NOMO-1 (cell line): ENCODE results near the gene RFC3.
"Not testable (repeated sequence)": the region's sequence is repeated elsewhere in the genome, so short reads cannot be mapped to it uniquely, and the experiment has no call there.

Experiments
- DNase-seq, 2 experiments: peaks; one replicate each; lab custom pipeline; 2025; ENCODE audit not compliant: unreplicated experiment in 2 of 2; lab: John Stamatoyannopoulos, UW

The RFC3 gene, protein sequence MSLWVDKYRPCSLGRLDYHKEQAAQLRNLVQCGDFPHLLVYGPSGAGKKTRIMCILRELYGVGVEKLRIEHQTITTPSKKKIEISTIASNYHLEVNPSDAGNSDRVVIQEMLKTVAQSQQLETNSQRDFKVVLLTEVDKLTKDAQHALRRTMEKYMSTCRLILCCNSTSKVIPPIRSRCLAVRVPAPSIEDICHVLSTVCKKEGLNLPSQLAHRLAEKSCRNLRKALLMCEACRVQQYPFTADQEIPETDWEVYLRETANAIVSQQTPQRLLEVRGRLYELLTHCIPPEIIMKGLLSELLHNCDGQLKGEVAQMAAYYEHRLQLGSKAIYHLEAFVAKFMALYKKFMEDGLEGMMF

DNA sequence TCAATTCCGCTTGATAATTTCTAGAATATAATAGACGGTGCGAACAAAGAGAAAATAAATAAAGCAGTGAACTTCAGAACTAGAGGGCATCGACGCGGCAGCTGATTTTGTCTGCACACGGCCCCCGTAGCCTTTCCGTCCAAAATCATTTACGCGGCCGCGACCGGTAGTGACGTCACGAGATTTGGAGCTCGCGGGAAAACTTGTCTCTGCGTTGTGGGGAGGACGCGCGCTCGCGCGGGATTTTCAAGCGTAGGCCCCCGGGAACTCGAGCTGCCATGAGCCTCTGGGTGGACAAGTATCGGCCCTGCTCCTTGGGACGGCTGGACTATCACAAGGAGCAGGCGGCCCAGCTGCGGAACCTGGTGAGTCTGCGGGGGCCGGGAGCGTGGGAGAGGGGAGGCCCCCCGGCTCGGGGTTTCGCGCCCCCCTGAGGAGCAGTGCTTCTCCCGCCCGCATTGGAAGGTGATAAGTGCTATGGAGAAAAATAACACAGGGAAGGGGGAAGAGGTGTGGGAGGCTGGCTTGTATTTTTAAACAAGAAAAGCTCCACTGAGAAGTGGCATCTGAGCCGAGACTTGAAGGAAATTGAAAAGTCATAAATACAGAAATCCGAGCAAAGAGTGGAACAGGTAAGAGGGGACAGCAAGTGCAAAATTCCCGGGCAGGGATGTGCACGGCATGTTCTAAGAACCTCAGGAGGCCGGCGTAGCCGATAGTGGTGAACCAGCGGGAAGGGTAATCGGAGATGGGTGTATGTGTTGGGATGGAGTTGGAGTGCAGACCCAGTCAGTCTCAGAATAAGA is at the start of gene RFC3:
Gene RFC3, plus strand, starts transcription at position 249 of the 806 bp plus-strand sequence. Its CDS starts 30 bp downstream, at position 279.
- peak; percentile 93 to 94 for DNase-seq

DNA sequence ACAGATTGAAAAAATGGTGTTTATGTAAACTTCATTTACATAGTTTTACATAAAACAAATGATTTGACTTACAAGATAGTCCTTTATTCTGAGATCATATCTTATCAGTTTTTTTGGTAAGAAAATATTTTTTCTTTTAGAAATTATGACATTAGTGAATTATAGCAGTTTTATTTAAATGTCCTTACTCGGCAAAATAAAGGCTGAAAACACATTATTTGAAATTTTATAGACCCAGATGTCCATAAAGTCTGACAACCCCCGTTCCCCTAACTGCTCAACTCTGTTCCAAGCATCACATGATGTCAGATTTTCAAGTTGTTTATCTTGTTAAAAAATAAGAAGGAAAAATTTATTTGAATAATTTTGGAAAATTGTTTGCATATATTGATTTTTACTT is 46.7 kb upstream of the RFC3 start:
- no peak for DNase-seq

DNA sequence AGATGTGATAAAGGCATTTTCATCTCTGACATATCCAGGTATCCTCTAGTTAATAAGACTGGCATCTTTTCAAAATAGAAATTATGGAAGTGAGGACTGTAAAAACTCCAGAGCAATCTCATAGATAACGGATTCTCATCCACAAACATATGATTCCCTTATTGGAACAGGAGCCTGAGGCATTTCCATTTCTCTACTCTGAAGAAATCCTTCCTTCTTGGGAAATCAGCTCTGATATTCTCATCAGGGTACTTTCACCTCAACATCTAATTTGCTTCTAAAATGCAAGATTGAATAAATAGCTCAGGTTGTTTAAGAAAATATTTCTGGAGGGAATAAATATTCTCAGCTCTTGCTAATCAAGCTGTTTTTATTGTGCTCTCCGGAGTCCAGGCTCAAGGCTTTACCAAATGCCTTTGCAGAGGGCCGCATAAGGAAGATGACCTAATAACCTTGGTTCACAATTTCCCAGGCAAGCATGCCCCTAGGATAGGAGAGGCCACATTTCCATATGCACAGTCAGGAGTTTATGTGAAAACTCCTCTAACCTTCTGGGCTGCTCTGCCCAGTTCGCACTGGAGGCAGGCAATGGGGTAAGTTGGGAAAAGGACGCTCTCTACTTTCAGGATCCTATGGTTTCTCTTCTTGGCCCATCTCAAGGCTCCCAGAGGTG is 44.0 kb upstream of the RFC3 start:
- no peak for DNase-seq

DNA sequence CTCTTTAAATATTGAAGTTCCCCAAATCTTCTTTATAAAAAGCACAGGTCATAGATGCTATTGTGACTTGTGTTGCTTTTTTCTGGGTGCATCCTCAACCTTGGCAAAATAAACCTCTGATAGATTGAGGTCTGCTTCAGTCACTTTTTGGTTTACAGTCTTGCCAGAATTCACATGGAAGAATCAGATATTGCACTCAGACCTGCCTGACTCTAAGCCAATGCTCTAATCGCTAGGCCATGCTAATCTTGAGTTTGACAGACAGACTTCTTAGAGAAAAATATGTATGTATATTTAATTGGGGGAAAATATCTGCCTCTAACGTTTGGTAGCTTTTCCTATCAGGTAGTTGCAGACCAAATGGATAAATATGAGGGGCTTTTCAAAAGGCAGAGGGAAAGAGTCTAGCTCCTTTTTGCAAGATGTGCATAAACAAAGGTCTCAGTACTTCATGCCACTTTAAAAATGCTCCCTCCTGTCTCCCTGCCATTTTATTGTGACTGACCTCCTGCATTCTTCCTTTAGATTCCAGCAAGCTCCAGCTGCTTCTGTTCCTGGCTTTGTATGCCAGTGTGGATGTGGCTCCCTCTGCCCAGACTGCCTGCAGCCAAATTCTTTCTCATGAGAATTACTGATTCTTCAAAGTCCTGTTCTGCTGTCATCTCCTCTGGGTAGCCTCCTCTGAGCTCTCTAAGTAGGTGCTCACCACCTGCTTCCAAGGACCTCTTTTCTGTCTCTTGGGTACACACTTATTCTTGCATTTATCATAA is 42.4 kb upstream of the RFC3 start:
- no peak for DNase-seq

DNA sequence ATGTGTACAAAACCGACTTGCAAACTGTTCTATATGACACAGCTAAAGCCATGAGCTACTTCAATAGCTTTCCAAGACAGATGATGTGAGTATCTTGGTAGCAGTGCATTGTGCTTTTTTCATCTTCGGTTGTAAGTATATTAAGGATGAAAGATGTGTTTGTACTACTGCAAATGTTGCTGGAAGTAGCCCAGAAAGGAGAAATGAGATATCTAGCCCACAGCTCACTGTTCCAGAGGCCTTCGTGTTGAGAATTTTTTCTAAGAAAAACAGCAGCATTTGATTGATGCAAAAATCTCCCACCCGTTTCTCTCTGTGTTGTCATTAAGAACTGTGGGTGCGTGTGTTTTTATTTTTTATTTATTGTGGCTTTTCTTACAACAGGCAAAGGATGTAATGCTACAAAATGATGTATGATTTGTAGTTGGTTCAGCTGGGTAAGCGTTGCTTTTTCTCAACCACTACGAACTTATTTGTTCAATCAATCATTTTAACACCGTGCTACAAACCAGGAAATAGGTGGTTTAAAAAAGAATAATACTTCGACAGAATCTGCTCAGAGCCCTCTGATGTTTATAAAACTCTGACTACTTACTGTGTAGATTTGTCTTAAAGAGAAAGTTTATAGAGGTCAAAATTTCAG is 41.6 kb upstream of the RFC3 start:
- DNase-seq = no peak

DNA sequence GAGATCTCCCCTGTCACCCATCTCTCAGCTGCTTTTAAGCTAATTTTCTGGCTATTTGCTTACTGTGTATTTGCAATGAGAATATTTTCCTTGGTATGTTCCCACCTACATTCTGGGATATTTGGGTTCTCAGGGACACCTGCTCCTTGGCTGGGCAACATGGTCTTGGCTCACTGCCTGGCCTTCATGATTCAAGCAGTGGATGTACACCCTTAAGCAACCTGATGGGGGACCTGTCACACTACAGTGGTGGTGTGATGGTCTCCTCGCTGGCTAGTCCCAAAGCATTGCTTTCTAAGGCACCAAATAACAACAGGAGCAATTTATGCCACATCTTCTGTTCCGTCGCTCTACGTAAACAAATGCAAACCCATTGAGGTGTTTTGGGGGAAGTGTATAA is 35.3 kb upstream of the RFC3 start:
- DNase-seq = no peak

DNA sequence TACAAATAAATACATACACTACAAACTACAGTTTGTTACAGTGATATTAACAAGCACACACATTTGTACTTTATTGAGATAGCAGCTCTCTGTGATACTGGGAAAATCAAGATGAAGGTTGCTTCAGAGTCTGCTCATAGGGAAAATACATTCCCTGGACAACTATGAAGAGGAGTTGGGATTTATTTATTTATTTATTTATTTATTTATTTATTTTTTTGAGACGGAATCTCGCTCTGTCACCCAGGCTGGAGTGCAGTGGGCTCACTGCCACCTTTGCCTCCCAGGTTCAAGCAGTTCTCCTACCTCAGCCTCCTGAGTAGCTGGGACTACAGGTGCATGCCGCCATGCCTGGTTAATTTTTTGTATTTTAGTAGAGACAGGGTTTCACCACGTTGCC is 34.7 kb upstream of the RFC3 start:
- not testable (repeated sequence) for DNase-seq

DNA sequence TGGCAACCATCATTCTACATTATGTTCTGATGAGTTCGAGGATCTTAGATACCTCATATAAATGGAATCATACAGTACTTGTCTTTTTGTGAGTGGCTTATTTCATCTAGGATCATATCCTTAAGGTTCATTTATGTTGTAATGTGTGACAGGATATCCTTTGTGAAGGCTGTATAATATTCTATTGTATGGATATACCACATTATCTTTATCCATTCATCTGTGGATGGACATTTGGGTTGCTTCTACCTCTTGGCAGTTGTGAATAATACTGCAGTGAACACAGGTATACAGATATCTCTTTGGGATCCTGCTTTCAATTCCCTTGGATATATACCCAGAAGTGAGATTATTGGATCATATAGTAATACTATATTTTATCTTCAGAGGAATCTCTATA is 33.2 kb upstream of the RFC3 start:
- no peak for DNase-seq

DNA sequence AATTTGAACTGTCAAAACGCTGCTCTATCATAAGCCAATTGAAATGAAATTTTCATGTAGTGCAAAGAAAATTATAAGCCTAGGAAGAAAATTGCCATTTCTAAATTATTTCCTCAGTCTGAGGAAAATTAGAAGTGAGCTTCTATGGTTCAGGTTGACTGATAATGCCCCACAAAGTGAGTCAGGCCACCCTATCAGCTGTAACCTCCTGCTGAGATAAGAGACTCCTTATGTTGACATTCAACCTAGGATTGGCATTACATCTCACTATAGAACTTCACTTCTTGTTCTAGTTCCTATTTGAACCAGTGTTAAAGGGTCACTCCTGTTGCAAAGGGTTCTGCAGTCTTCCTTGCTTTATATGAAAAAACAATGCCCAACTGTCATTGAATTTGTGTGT is 32.6 kb upstream of the RFC3 start:
- DNase-seq = no peak

DNA sequence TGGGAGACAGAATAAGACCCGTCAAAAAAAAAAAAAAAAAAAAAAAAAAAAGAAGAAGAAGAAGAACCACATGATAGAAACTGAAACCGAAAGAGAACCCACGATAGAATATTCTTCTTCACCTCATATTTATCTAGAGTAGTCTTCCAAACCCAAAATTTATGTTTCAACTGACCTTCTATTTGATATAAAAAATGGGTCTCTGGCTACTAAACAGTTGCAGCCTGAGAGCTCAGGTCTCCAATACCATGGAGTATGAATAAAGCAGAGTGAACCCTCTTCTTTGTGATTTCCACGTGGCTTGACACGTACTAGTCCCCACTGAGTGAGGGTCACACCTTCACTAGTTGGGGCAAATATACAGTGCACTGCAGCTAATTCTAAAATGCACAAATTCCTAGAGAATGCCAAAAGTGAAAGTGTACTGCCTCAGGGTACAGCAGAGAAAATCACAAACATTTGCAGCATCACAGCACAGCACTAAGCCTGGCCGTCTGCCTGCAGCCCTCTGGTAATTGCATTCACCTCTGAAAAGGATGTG is 30.8 kb upstream of the RFC3 start:
- peak in 1 of 2 experiments; percentile 51 for DNase-seq

DNA sequence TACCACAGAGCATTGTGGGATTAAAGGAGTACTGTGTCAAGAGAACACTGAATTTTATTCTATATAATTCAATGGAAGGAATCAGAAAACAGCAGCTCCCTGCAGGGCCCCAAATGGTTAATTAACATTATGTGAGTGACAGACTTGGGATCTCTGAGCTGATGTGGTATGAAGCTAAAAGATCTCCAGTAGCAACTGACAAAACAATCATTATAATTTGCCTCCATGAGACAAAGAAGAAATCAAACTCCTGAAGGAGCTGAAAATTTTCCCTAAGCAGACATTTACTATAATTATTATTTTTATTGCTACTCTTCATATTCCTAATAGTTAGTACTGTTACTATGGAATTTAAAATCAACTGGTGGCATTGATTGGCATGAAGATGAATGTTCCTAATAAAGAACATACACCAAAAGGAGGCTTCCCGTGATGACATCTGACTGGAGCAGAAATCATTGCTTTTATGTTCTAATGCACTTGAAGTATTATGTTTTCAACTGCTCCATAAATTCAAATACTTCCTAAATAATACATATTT is 28.8 kb upstream of the RFC3 start:
- DNase-seq = no peak

DNA sequence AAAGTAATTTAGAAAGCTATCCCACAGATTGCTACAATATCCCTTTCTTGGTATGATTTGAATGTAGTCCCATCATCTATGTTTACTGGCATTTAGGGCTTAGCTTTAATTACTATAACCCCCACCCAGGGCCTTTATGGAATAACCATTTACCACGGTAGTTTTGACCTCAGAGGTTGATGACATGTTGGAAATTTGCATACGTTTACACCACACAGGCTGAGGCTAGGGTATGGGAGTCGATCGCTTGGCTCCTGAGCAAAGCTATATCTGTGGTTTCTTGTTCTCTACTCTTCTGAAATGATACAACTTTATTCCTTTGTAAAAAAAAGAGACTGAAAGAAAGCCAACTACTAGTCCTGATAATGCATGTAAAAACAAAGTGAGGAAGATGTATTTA is 28.2 kb upstream of the RFC3 start:
- no peak for DNase-seq

DNA sequence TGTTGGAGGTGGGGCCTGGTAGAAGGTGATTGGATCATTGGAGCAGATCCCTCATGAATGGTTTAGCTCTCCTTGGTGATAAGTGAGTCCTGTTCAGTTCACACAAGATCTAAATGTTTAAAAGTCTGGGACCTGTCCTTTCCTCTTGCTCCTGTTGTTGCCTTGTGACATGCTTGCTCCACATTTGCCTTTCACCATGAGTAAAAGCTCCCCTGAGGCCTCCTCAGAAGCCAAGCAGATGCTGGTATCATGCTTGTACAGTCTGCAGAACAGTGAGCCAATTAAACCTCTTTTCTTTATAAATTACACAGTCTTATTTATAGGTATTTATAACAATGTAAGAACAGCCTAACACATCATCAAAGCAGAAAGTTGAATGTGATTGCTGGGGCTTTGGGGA is 24.2 kb upstream of the RFC3 start:
- no peak for DNase-seq

DNA sequence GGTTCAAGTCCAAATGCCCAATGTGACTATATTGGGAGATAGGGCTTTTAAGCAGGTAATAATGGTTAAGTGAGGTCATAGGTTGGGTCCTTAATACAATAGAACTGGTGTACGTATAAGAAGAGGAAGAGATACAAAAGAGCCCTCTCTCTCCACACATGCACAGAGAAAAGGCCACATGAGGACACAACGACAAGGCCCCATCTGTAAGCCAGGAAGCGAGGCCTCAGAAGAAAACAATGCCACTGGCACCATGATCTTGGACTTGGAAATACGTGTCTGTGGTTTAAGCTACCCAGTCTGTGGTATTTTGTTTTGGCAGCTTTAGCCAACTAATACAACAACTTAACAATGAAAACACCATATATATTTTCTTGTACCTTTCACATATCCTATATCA is 23.4 kb upstream of the RFC3 start:
- DNase-seq = peak in 1 of 2 experiments; percentile 19

DNA sequence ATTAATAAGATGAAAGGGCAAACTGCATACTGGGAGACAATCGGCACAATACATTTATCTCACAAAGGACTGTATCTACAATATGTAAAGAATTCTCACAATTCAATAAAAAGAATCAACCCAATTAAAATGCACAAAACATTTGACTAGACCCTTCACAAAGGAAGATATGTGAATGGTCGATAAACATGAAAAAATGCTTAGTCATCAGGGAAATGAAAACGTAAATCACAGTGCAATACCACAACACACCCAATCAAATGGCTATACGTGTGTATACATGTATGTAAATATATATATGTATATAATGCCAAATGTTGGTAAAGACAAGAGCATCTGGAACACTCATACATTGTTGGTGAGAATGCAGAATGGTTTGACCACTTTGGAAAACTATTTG is 21.9 kb upstream of the RFC3 start:
- DNase-seq = no peak

DNA sequence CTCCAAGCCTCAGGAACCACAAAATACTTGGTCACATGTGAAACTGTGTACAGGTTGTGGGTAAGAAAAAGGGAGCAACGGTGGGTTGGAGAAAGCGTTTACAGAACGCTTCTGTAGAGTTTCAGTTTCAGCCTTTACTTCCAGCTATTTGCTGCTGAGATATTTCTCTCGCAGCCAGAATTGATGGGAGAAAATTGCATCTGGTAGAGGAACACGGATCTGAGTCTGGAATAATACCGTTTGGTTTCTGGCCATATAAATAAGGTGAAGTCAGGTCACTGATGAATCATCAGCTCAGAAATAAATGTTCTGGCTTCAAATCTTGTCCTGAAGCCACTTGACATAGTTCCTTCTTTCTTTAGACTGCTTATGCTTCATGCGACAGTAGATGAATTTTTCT is 20.3 kb upstream of the RFC3 start:
- peak in 1 of 2 experiments; percentile 63 for DNase-seq

DNA sequence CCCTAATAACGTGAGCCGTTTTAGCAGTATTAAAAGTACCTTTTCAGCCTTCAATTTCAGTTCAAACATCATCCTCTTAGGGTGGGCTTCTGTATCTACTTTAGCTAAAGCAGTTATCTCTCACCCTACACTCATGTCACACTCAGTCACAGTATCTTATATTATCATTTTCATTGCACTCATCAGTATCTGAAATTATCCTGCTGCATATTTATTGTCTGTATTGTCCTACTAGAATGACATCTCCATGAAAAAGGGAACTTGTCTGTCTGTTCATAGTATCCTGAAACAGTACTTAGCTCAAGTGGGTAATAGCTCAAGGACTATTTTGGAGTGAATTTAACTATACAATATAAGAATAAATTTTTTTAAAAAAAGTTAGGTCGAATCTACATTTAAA is 19.9 kb upstream of the RFC3 start:
- DNase-seq = peak in 1 of 2 experiments; percentile 48

DNA sequence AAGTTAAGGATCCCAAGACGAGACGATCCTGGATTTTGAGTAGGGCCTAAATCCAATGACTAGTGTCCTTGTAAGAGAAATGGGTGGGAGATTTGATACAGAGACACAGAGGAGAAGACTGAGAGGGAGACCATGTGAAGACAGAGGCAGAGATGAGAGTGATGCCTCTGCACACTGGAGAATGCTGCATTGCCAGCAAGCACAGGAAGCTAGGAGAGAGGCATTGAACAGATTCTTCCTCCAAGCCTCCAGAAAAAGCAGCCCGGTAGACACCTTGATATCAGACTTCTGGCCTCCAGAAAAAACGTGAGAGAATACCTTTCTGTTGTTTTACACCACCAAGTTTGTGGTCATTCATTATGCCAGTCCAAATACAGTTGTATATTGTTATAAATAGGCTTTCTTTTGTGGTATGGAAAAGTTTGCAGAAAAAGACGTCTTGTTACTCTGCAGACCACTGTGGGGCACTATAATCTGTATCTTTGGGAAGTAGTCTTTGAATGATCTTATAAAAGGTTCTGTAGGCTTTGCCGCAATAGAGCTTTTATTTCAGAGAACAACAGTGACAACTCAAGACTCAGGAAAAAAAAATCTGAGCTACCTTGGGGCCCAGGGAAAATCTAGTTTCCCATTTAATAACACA is 17.9 kb upstream of the RFC3 start:
- peak in 1 of 2 experiments; percentile 22 for DNase-seq

DNA sequence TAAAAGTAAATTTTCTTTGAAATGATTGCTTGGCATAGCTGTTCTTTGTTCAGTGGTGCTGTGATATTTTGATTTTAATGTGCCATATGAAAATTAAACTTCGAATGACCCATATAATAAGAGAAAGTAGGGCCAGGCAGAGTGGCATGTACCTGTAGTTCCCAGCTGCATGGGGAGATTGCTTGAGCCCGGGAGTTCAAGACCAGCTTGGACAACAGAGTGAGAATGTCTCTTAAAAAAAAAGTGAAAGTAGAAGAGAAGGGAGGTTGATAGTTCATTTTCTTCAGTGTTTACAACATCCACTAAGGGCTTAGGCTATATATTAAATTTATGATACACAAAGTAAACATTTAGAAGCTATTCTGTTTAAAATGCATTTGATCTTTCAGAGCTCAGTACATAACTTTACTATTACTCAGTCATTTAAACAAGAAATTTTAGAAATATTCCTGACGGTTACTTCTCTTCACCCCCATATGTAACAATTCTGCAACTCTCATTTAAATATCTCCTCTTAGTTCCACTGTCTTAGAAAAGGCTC is 17.2 kb upstream of the RFC3 start:
- no peak for DNase-seq
